Renal cortical epithelial cell (primary cell): ENCODE results near the gene CD81. TPM values are rescaled to one million over a fixed set of nuclear protein-coding genes. Genes with fewer than 3 reads are reported as not detected.
"Not testable (repeated sequence)": the region's sequence is repeated elsewhere in the genome, so short reads cannot be mapped to it uniquely, and the experiment has no call there.

Experiments
- DNase-seq: peaks from one replicate; pipeline ENCODE4 v3.0.0-alpha.2; 2011; ENCODE audit warnings: low read depth
- total RNA-seq: library from RNA; depleted of rRNA; stranded (reverse); fragments of >200 nt; gene quantifications from 2 replicates; pipeline ENCODE4 v1.2.3, GENCODE V29; 2014

The CD81 gene
- total RNA-seq, 1 donor from 2014 or later: 666 TPM

- no peak for DNase-seq
Observed at GRCh38 chr11:2357246-2357645, 19.9 kb upstream of the CD81 start.

DNA sequence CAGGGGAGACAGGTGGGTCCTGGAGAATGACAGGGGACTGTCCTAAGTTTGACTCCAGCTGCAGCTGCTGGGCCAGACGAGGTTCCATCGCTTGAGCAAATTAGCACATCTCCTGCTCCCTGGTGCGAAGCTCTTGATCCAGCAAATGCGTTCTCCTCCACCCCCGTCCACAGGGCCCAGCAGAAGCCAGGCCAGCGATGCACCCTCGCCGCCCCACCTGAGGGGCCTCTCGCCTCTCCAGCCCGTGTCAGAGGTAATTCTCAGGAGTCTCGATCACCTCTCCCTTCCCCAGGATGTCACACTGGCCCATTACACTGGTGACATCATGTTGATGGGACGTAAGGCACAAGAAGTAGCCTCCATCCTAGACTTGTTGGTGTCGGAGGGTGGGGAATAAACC is 19.5 kb upstream of the CD81 start:
- DNase-seq: not testable (repeated sequence)

GRCh38 chr11:2358754-2359442 is 18.2 kb upstream of the CD81 start:
- no peak for DNase-seq

- no peak for DNase-seq
Observed at GRCh38 chr11:2359557-2359956, 17.6 kb upstream of the CD81 start.

DNA sequence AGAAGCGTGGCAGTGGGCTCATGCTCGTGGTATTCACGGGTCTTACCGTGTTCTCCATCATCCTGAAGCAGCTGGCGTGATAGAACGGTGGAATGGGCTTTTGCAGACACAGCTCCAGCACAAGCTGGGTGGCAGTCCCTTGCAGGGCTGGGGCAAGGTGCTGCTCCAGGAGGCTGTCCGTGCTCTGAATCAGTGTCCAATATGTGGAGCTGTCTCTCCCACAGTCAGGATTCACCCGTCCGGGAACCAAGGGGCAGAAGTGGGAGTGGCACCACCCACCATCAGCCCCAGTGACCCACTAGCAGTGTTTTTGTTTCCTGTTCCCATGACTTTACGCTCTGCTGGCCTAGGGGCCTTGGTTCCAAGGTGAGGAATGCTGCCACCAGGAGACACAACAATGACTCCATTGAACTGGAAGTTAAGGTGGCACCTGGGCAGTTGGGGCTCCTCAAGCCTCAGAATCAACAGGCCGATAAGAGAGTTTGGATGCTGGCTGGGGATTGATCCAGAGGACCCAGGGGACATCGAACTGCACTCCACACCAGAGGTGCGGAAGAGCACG is 16.9 kb upstream of the CD81 start:
- DNase-seq: peak; percentile 17

DNA sequence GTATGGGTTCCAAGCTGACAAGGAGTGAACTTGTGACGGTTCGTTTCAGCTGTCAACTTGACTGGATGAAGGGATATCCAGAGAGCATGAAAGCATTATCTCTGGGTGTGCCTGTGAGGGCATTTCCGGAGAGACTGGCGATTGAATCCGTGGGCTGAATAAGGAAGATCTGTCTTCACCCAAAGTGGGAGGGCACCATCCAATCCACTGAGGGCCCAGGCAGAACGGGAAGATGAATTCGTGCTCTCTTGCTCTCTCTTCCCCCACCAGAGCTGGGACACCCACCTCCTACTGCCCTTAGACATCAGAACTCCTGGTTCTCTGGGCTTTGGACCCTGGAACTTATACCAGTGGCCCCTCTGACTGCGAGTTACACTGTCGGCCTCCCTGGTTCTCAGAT is 15.5 kb upstream of the CD81 start:
- DNase-seq: no peak

GRCh38 chr11:2362414-2362813 is 14.7 kb upstream of the CD81 start:
- no peak for DNase-seq

DNA sequence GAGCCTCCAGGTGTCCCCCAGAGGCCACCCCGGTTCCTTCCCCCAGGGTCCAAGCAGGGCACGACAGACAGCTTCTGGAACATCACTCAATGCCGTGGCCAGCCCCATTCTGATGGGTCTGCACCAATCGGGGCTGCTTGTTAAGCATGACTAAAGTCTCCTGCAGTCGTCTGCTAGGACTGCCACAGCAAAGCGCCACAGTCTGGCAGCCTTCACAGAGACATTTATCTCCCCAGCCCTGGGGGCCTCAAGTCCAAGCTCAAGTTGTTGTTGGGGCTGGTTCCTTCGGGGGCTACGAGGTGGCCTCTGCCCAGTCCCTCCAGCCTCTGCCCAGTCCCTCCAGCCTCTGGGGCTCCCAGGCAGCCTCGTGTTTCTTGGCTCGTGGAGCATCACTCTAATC is 14.0 kb upstream of the CD81 start:
- no peak for DNase-seq

- DNase-seq: no peak
Observed at GRCh38 chr11:2363577-2364370, 13.3 kb upstream of the CD81 start.

DNA sequence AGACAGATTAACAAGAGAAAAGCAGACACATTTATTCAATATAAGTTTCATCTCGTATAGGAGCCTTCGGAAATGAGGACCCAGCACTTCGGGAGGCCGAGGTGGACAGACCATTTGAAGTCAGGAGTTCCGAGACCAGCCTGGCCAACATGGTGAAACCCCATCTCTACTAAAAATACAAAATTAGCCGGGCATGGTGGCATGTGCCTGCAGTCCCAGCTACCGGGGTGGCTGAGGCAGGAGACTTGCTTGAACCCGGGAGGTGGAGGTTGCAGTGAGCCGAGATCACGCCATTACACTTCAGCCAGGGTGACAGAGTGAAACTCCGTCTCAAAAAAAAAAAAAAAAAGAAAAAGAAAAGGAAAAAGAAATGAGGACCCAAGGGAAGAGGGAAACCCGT is 12.7 kb upstream of the CD81 start:
- not testable (repeated sequence) for DNase-seq

DNA sequence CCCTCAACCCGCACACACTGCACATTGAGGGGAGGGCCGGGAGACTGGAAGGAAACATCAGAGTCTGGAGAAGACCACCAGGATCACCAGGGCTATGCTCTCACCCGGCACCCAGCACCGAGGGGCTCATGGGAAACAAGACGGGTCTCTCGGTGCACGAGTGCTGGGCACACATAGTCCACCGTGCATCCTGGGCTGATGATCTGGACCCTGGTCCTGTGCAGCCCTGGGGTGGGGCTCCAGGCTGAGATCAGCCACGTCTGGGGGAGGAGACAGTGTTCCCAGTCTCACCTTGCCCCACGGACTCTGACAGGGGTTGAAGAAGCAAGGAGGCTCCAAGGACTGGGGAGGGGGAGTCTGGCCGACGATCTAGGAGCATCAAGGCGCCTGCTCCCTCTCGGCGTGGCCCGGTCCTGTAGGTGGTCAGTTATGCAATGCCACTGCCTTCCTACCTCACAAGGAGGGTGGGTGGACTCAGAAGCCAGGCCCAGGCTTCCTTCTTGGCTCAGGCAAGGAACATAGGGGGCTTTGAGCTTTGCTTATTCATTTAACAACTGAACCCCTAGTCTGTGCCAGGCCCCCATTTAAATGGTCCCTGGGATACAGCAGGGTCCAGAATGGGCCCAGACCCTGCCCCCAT is 11.4 kb upstream of the CD81 start:
- DNase-seq: no peak

DNA sequence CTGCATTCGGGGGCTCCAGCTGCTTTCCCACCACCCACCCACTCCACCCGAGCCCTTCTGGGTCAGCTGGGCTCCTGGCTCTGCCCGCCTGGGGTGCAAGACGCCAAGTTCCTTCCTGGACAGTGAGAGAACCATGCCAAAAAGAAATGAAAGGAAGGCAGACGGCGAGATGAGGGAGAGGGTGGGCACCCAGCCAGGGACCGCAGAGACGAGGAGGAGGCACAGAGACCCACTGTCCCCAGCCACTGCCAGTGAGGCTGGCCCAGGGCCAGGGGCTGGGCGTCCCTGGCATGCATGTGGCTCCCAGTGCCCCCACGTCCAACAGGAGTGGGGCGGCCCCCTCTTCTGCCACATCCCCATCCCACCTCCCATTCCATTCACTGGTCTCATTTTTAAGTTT is 10.8 kb upstream of the CD81 start:
- no peak for DNase-seq

GRCh38 chr11:2366733-2367132 is 10.4 kb upstream of the CD81 start:
- DNase-seq: no peak

GRCh38 chr11:2367266-2368160 is 9.6 kb upstream of the CD81 start:
- no peak for DNase-seq

DNA sequence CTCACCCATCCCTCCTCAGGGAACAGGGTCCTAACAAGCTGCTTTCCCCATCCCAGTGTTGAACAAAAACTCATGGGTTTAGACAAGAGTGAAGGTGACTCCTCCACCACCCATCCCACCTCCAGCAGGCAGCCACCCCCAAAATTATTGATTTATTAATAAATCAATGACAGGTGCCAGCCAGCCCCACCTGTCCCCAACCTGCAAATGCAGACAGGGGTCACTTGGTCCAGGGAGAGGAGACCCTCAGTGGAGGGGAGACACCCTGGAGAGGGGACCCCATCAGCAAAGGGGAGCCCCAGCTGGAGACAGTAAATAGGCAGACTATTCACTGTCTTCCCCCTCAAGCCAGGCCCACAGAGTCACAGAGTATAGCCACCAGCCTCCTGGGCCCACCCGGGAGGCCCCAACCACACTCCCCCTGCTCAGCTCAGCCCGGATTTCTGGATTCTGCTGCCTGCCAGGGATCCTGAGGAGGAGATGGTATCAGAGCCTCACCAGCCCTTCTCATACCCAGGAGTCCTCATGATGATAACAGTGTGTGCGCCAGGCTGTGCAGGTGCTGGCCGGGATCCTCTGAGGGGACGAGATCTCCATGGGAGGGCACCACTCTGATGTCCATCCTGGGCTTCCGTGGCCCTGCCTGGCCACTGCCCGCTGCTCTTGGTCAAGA is 8.8 kb upstream of the CD81 start:
- DNase-seq: no peak

DNA sequence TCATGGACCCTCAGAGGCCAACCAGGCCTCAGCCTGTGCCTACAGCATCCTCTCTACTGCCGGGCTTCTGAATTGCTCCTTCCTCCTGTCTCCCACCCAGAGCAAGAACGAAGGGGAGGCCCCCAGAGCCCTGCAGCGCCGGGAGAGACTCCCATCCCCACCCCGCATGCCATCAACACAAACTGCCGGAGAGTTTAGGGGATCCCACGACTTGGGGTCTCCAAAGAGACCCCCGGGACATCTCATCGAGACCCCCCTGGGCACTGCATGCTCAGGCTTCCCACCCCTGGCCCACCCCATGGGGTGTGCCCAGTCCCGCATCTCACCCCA is 8.3 kb upstream of the CD81 start:
- DNase-seq: no peak

DNA sequence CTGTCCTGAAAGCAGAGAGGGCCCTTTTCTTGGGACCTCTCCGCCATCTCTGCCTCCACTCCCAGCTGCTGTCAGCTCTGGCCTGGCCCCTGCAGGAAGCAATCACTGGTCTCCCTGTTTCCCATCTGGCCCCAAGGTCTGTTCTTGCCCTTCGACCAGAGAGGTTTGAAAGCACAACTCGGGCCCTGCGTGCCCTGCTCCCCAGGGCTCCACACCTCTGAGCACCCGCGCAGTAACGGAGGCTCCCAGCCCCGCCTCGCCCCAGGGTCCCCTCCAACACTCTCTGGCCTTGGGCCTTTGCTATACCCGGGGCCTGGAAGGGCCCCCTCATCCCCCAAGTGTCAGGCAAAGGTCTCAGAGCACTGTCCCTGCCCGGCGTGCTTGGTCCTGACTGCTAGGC is 7.8 kb upstream of the CD81 start:
- no peak for DNase-seq

DNA sequence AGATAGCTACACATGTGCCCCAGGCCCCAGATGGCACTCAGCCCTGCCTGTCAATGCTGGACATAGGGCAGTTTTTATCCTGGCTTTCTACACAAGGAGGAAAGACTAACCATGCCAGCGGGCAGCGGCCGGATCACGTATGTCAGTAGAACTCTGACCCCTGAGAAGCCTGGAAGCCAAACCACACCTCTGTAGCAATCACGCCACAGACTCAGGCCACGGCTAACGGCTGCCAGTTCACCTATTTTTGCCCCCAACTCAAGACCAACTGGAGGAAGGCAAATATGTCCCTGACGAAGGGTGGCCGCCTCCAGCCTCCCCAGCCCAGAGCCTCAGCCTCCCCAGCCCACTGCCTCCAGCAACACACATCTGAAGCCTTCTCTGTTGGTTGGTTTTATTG is 7.2 kb upstream of the CD81 start:
- DNase-seq: no peak

DNA sequence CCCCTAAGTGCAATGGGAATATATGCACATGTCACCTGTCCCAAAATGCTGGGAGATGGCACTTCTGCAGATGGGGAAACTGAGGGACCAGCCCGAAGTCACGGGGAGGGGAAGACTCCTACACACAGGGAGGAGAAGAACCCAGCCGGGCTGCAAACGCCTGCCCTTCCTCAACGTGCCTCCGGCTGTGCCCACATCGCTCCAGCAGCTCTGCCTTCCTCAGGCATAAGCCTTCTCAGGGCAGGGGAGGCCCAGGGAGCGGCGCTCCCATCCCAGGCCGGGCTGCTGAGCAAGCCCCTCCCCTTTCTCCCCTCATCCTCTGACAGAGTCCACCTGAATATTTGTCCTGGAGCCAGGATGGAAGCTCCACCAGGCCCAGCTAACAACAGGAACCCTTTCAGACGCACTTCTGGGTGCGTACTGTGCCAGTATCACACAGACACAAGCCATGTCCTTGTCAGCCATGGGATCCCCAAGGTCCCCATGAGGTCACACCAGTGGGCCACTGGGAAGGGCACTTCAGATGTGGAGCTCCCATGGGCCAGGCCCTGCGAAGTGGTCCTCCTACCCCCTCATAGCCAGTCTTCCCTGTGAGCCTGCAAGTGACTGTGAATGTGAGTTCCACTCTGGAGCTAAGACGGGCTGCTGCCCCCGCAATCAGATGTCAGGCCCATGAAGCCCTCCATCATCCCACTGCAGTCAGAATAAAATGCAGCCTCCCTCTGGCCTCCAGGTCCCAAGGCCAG is 2.5 kb upstream of the CD81 start:
- no peak for DNase-seq

- peak; percentile 7 for DNase-seq
Observed at GRCh38 chr11:2375341-2375853, 1.7 kb upstream of the CD81 start.
